ENCODE results near the gene CADM2.

GRCh38 chr3:85171976-85172375, 213.2 kb downstream of the CADM2 start:
- TF ChIP-seq CTCF (conservative IDR thresholded peaks at IDR 0.05; ENCODE audit: low read depth in 2 of 2) (no peak), POLR2AphosphoS5 (IDR thresholded peaks at IDR 0.05; ENCODE audit: low read depth) (no peak), REST (IDR thresholded peaks at IDR 0.05; ENCODE audit: unreplicated experiment) (no peak), ZNF331 (CRISPR knock-in tag; IDR thresholded peaks at IDR 0.05; ENCODE audit: low read depth) (no peak)
